Natural killer cell treated with Interleukin-12 subunit alpha and Interleukin-12 subunit beta and Interleukin-15 and Interleukin-18, amount 100 ng/mL, for 72 hours (primary cell): ENCODE data around the gene ARHGAP30. TPM values are rescaled to one million over a fixed set of nuclear protein-coding genes. Genes with fewer than 3 reads are reported as not detected.
"Not testable (repeated sequence)": the region's sequence is repeated elsewhere in the genome, so short reads cannot be mapped to it uniquely, and the experiment has no call there.

Experiments used
- ATAC-seq, 2 donors: fragments of 150-1000 bp; cut with Tn5 transposase in 1 of 2; sonication (Bioruptor Pico), chemical (Tn5 transposase) in 1 of 2; 2 replicates each; pipeline ENCODE4 v1.10.0; 2021
- DNase-seq: peaks from one replicate; pipeline ENCODE4 v3.0.0; 2022; ENCODE audit warnings: low spot score
- H3K27ac Mint-ChIP-seq, 2 donors: 1 replicate in 1 of 2; 2 replicates in 1 of 2; pipeline ENCODE4 v1.8.0; 2022; ENCODE audit warnings: mixed read lengths in 2 of 2, mild to moderate bottlenecking in 1 of 2, moderate library complexity in 1 of 2
- H3K27me3 Mint-ChIP-seq, 2 donors: 1 replicate in 1 of 2; 2 replicates in 1 of 2; pipeline ENCODE4 v1.8.0; 2022; ENCODE audit warnings: mixed read lengths in 2 of 2
- H3K36me3 Mint-ChIP-seq: one replicate; pipeline ENCODE4 v1.8.0; 2022; ENCODE audit warnings: mixed read lengths
- H3K4me1 Mint-ChIP-seq, 2 donors: 1 replicate in 1 of 2; 2 replicates in 1 of 2; pipeline ENCODE4 v1.8.0; 2022; ENCODE audit warnings: low read depth in 2 of 2, mixed read lengths in 2 of 2, mild to moderate bottlenecking in 1 of 2
- H3K4me3 Mint-ChIP-seq: one replicate; pipeline ENCODE4 v1.8.0; 2022; ENCODE audit warnings: mixed read lengths
- H3K9me3 Mint-ChIP-seq: 2 replicates; pipeline ENCODE4 v1.8.0; 2022; ENCODE audit warnings: mixed read lengths
- total RNA-seq, 2 donors: library from RNA; stranded (reverse); gene quantifications; one replicate each; pipeline ENCODE4 v1.2.3, GENCODE V29; 2022

The ARHGAP30 gene
- total RNA-seq, 2 donors from 2014 or later = 217 to 250 TPM

GRCh38 chr1:161017181-161017580 is 52.5 kb downstream of the ARHGAP30 start:
- not testable (repeated sequence) for H3K27me3 Mint-ChIP-seq, H3K36me3 Mint-ChIP-seq, ATAC-seq, DNase-seq, H3K4me3 Mint-ChIP-seq, H3K27ac Mint-ChIP-seq, H3K9me3 Mint-ChIP-seq
- H3K4me1 Mint-ChIP-seq = peaks cover 40 to 46% of the 10 kb centered on the region in 2 donors

- not testable (repeated sequence) for DNase-seq, H3K4me3 Mint-ChIP-seq, H3K36me3 Mint-ChIP-seq, H3K27me3 Mint-ChIP-seq, ATAC-seq, H3K9me3 Mint-ChIP-seq, H3K27ac Mint-ChIP-seq
- peaks cover 40 to 48% of the 10 kb centered on the region in 2 donors for H3K4me1 Mint-ChIP-seq
Observed at GRCh38 chr1:161016683-161017082, 53.0 kb downstream of the ARHGAP30 start.

- H3K27ac Mint-ChIP-seq = peak overlapping the region; percentile 97 to 98
- H3K9me3 Mint-ChIP-seq = no peaks in the 10 kb centered on the region
- ATAC-seq (peak; percentile 94), DNase-seq (peak; percentile 85)
- H3K4me3 Mint-ChIP-seq = peak overlapping the region; percentile 90
- H3K36me3 Mint-ChIP-seq = no peaks in the 10 kb centered on the region
- no peaks in the 10 kb centered on the region for H3K27me3 Mint-ChIP-seq
- H3K4me1 Mint-ChIP-seq = peaks cover 19 to 31% of the 10 kb centered on the region in 2 donors
Observed at GRCh38 chr1:161013488-161014230, 56.0 kb downstream of the ARHGAP30 start.

- Mint-ChIP-seq H3K36me3 (no peaks in the 10 kb centered on the region), H3K27ac (peak overlapping the region; percentile 97 to 98), H3K4me1 (peaks cover 19 to 26% of the 10 kb centered on the region in 2 donors), H3K27me3 (no peaks in the 10 kb centered on the region), H3K4me3 (peak overlapping the region; percentile 90), H3K9me3 (no peaks in the 10 kb centered on the region)
- peak; percentile 68 to 69 for ATAC-seq
- no peak for DNase-seq
Observed at GRCh38 chr1:161013131-161013487, 56.6 kb downstream of the ARHGAP30 start.

GRCh38 chr1:161012420-161012819 is 57.3 kb downstream of the ARHGAP30 start:
- Mint-ChIP-seq H3K36me3 (no peaks in the 10 kb centered on the region), H3K4me1 (peaks cover 19 to 21% of the 10 kb centered on the region in 2 donors), H3K27ac (peak overlapping the region; percentile 26 to 97), H3K9me3 (no peaks in the 10 kb centered on the region), H3K4me3 (no peak overlapping the region), H3K27me3 (no peaks in the 10 kb centered on the region)
- no peak for DNase-seq
- ATAC-seq = no peak

- no peak for ATAC-seq
- no peak overlapping the region for H3K27ac Mint-ChIP-seq
- H3K36me3 Mint-ChIP-seq = no peaks in the 10 kb centered on the region
- no peaks in the 10 kb centered on the region for H3K9me3 Mint-ChIP-seq
- H3K27me3 Mint-ChIP-seq = no peaks in the 10 kb centered on the region
- no peak overlapping the region for H3K4me3 Mint-ChIP-seq
- no peak for DNase-seq
- peaks cover 19 to 23% of the 10 kb centered on the region in 2 donors for H3K4me1 Mint-ChIP-seq
Observed at GRCh38 chr1:161009602-161010211, 60.0 kb downstream of the ARHGAP30 start.

- ATAC-seq = no peak
- peaks cover 15 to 20% of the 10 kb centered on the region in 2 donors for H3K4me1 Mint-ChIP-seq
- H3K27ac Mint-ChIP-seq = no peak overlapping the region
- no peak for DNase-seq
- H3K27me3 Mint-ChIP-seq = no peaks in the 10 kb centered on the region
- no peak overlapping the region for H3K4me3 Mint-ChIP-seq
- no peaks in the 10 kb centered on the region for H3K9me3 Mint-ChIP-seq
- H3K36me3 Mint-ChIP-seq = no peaks in the 10 kb centered on the region
Observed at GRCh38 chr1:161008869-161009510, 60.7 kb downstream of the ARHGAP30 start.

- no peaks in the 10 kb centered on the region for H3K27me3 Mint-ChIP-seq
- H3K4me1 Mint-ChIP-seq = peaks cover 5 to 10% of the 10 kb centered on the region in 2 donors
- ATAC-seq (no peak), DNase-seq (no peak)
- no peaks in the 10 kb centered on the region for H3K9me3 Mint-ChIP-seq
- no peak overlapping the region for H3K27ac Mint-ChIP-seq
- no peaks in the 10 kb centered on the region for H3K36me3 Mint-ChIP-seq
- H3K4me3 Mint-ChIP-seq = no peak overlapping the region
Observed at GRCh38 chr1:161007369-161007768, 62.3 kb downstream of the ARHGAP30 start.

- Mint-ChIP-seq H3K27me3 (no peaks in the 10 kb centered on the region), H3K36me3 (no peaks in the 10 kb centered on the region), H3K27ac (no peak overlapping the region), H3K9me3 (no peaks in the 10 kb centered on the region), H3K4me3 (no peak overlapping the region), H3K4me1 (peaks cover 5% of the 10 kb centered on the region in 2 donors)
- ATAC-seq (no peak), DNase-seq (no peak)
Observed at GRCh38 chr1:161006563-161006962, 63.1 kb downstream of the ARHGAP30 start.

- ATAC-seq = no peak
- Mint-ChIP-seq H3K27ac (no peak overlapping the region), H3K4me1 (peaks cover 0 to 7% of the 10 kb centered on the region in 2 donors), H3K36me3 (no peaks in the 10 kb centered on the region), H3K9me3 (no peaks in the 10 kb centered on the region), H3K4me3 (no peak overlapping the region), H3K27me3 (no peaks in the 10 kb centered on the region)
- DNase-seq = no peak
Observed at GRCh38 chr1:161001525-161001924, 68.2 kb downstream of the ARHGAP30 start.

GRCh38 chr1:161000736-161001480 is 68.8 kb downstream of the ARHGAP30 start:
- no peak for DNase-seq
- ATAC-seq = no peak
- H3K27me3 Mint-ChIP-seq = no peaks in the 10 kb centered on the region
- H3K4me3 Mint-ChIP-seq = no peak overlapping the region
- H3K4me1 Mint-ChIP-seq = peaks cover 0 to 4% of the 10 kb centered on the region in 2 donors
- H3K9me3 Mint-ChIP-seq = no peaks in the 10 kb centered on the region
- no peaks in the 10 kb centered on the region for H3K36me3 Mint-ChIP-seq
- no peak overlapping the region for H3K27ac Mint-ChIP-seq

GRCh38 chr1:160999376-160999775 is 70.3 kb downstream of the ARHGAP30 start:
- no peaks in the 10 kb centered on the region for H3K36me3 Mint-ChIP-seq
- no peaks in the 10 kb centered on the region for H3K9me3 Mint-ChIP-seq
- H3K27me3 Mint-ChIP-seq = no peaks in the 10 kb centered on the region
- DNase-seq (no peak), ATAC-seq (peak in 1 of 2 donors; percentile 33)
- H3K4me3 Mint-ChIP-seq = no peak overlapping the region
- no peak overlapping the region for H3K27ac Mint-ChIP-seq
- H3K4me1 Mint-ChIP-seq = peaks cover 0 to 4% of the 10 kb centered on the region in 2 donors

- no peak overlapping the region for H3K4me3 Mint-ChIP-seq
- DNase-seq = no peak
- peak overlapping the region in 1 of 2 donors; percentile 0 for H3K27ac Mint-ChIP-seq
- H3K4me1 Mint-ChIP-seq = peaks cover 0 to 4% of the 10 kb centered on the region in 2 donors
- peak; percentile 60 to 69 for ATAC-seq
- H3K36me3 Mint-ChIP-seq = no peaks in the 10 kb centered on the region
- no peaks in the 10 kb centered on the region for H3K9me3 Mint-ChIP-seq
- H3K27me3 Mint-ChIP-seq = no peaks in the 10 kb centered on the region
Observed at GRCh38 chr1:160997323-160998038, 72.2 kb downstream of the ARHGAP30 start.
